PC-3 (cell line): ENCODE measurements around the gene IGDCC3. TPM values are rescaled to one million over a fixed set of nuclear protein-coding genes. Genes with fewer than 3 reads are reported as not detected.

Experiments
- ATAC-seq: fragments of 200-7000 bp; cut with Tn5 transposase; 2 replicates; pipeline ENCODE4 v1.9.1; 2020; ENCODE audit warnings: mild to moderate bottlenecking, moderate library complexity
- BruUV-seq: library from RNA; stranded (reverse); fragments of 400-500 nt; replicated peaks from 2 replicates; lab custom pipeline; 2021; lab: Mats Ljungman, UMichigan
- CTCF ChIA-PET: fragments of 300-600 bp; sonication (Branson Sonifier 250); formaldehyde crosslinking; loops from one replicate; lab custom pipeline; 2022; ENCODE audit warnings: antibody characterized with exemption; lab: Charles Lee
- POLR2A ChIA-PET: fragments of 300-600 bp; sonication (Branson Sonifier 250); formaldehyde crosslinking; loops from one replicate; lab custom pipeline; 2022; ENCODE audit warnings: antibody characterized with exemption; ENCODE audit not compliant: unreplicated experiment; lab: Charles Lee
- DNase-seq: peaks from one replicate; pipeline ENCODE4 v3.0.0-alpha.2; 2015
- H2AFZ ChIP-seq: fragments of 300-600 bp; sonication (generic); 2 replicates; pipeline ENCODE4 v1.6.0; 2016; ENCODE audit warnings: antibody characterized with exemption, low read length
- H3F3A ChIP-seq: fragments of 300-600 bp; sonication (generic); one replicate; pipeline ENCODE4 v1.6.0; 2017; ENCODE audit warnings: antibody characterized with exemption, low read length, control low read depth, mild to moderate bottlenecking; ENCODE audit not compliant: unreplicated experiment
- H3K27ac ChIP-seq: fragments of 300-600 bp; sonication (generic); 2 replicates; pipeline ENCODE4 v1.5.1; 2016; ENCODE audit warnings: mild to moderate bottlenecking, low read length
- H3K27me3 ChIP-seq: fragments of 300-600 bp; sonication (generic); 2 replicates; pipeline ENCODE4 v1.6.1; 2016; ENCODE audit warnings: low read length, mixed read lengths
- H3K36me3 ChIP-seq: fragments of 300-600 bp; sonication (generic); 2 replicates; pipeline ENCODE4 v1.6.1; 2016; ENCODE audit warnings: low read depth, mixed run types, low read length, mixed read lengths
- H3K4me1 ChIP-seq: fragments of 300-600 bp; sonication (generic); 2 replicates; pipeline ENCODE4 v1.5.1; 2016; ENCODE audit warnings: low read length; ENCODE audit not compliant: insufficient read depth
- H3K4me2 ChIP-seq: fragments of 300-600 bp; sonication (generic); 2 replicates; pipeline ENCODE4 v1.6.0; 2016; ENCODE audit warnings: low read length
- H3K4me3 ChIP-seq: fragments of 300-600 bp; sonication (generic); 2 replicates; pipeline ENCODE4 v1.5.1; 2016; ENCODE audit warnings: mild to moderate bottlenecking, low read length, mixed read lengths
- H3K79me2 ChIP-seq: fragments of 300-600 bp; sonication (generic); 2 replicates; pipeline ENCODE4 v1.6.1; 2017; ENCODE audit warnings: low read length, mixed read lengths
- H3K9ac ChIP-seq: fragments of 300-600 bp; sonication (generic); 2 replicates; pipeline ENCODE4 v1.6.0; 2016; ENCODE audit warnings: mild to moderate bottlenecking, low read length
- H3K9me2 ChIP-seq: fragments of 300-600 bp; sonication (generic); replicated peaks from 2 replicates; pipeline ENCODE4 v1.6.1; 2016; ENCODE audit warnings: mixed run types, low read length, mixed read lengths
- H3K9me3 ChIP-seq: fragments of 300-600 bp; sonication (generic); 2 replicates; pipeline ENCODE4 v1.6.1; 2016; ENCODE audit warnings: low read length, mixed read lengths
- H4K20me1 ChIP-seq: fragments of 300-600 bp; sonication (generic); 2 replicates; pipeline ENCODE4 v1.6.1; 2016; ENCODE audit warnings: low read length, mixed read lengths
- EZH2 ChIP-seq: fragments of 300-600 bp; sonication (generic); IDR thresholded peaks from one replicate; pipeline ENCODE4 v1.6.1; 2017; ENCODE audit warnings: antibody characterized with exemption, mild to moderate bottlenecking, low read length; ENCODE audit not compliant: unreplicated experiment
- EZH2phosphoT487 ChIP-seq: fragments of 300-600 bp; sonication (generic); IDR thresholded peaks from 2 replicates; pipeline ENCODE4 v1.6.1; 2018; ENCODE audit warnings: mild to moderate bottlenecking, antibody characterized with exemption, low read length, borderline replicate concordance
- intact Hi-C: fragments of 100-400 bp; cut with micrococcal nuclease; formaldehyde crosslinking; loops from 2 replicates; pipeline ENCODE4 v1.9.0; 2023
- total RNA-seq: library from RNA; depleted of rRNA; stranded (reverse); fragments of >200 nt; gene quantifications from 2 replicates; pipeline ENCODE4 v1.2.3, GENCODE V29; 2014
- TF ChIP-seq, protein P1 (sequence below): fragments of 300-600 bp; sonication (generic); conservative IDR thresholded peaks from 2 replicates; pipeline ENCODE4 v1.5.1; 2017; ENCODE audit warnings: antibody characterized with exemption, low read depth, mild to moderate bottlenecking, low read length

Gene IGDCC3
- total RNA-seq, 1 experiment from 2014 or later = not detected

DNA sequence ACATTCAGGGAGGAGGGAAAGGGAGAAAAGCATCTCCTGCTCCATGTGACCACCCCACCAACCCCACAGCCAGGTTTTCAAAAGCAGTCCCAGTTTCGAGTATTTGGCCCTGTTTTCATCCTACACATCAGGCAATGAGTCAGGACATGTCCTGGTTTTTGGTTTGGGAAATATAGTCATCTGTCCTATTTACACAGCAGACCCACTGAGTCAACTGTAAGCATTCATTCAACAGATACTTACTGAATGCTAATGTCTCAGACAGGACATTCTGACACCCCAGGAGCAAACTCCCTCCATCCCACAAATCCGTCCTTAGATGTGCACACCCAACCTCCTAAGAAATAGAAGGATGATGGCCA is 32.9 kb downstream of the IGDCC3 start:
- BruUV-seq = no TSS peak
- H3K9ac ChIP-seq = no peak overlapping the region
- H3K27ac ChIP-seq = no peak overlapping the region
- H3K36me3 ChIP-seq = no peaks in the 10 kb centered on the region
- H3K4me2 ChIP-seq = no peak overlapping the region
- no peak for ATAC-seq
- TF ChIP-seq EZH2 = no peak
- TF ChIP-seq, protein P1, sequence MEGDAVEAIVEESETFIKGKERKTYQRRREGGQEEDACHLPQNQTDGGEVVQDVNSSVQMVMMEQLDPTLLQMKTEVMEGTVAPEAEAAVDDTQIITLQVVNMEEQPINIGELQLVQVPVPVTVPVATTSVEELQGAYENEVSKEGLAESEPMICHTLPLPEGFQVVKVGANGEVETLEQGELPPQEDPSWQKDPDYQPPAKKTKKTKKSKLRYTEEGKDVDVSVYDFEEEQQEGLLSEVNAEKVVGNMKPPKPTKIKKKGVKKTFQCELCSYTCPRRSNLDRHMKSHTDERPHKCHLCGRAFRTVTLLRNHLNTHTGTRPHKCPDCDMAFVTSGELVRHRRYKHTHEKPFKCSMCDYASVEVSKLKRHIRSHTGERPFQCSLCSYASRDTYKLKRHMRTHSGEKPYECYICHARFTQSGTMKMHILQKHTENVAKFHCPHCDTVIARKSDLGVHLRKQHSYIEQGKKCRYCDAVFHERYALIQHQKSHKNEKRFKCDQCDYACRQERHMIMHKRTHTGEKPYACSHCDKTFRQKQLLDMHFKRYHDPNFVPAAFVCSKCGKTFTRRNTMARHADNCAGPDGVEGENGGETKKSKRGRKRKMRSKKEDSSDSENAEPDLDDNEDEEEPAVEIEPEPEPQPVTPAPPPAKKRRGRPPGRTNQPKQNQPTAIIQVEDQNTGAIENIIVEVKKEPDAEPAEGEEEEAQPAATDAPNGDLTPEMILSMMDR = no peak
- TF ChIP-seq EZH2phosphoT487 = no peak
- POLR2A ChIA-PET = no interaction called here
- CTCF ChIA-PET = no interaction called here
- H3K4me3 ChIP-seq = no peak overlapping the region
- H2AFZ ChIP-seq = no peak overlapping the region
- intact Hi-C loops = no loop called here
- H3K4me1 ChIP-seq = no peaks in the 10 kb centered on the region
- H3K9me3 ChIP-seq = no peaks in the 10 kb centered on the region
- H3F3A ChIP-seq = no peaks in the 10 kb centered on the region
- H3K9me2 ChIP-seq = no peaks in the 10 kb centered on the region
- H4K20me1 ChIP-seq = no peaks in the 10 kb centered on the region
- DNase-seq = peak; percentile 11
- no peaks in the 10 kb centered on the region for H3K79me2 ChIP-seq
- H3K27me3 ChIP-seq = no peaks in the 10 kb centered on the region

DNA sequence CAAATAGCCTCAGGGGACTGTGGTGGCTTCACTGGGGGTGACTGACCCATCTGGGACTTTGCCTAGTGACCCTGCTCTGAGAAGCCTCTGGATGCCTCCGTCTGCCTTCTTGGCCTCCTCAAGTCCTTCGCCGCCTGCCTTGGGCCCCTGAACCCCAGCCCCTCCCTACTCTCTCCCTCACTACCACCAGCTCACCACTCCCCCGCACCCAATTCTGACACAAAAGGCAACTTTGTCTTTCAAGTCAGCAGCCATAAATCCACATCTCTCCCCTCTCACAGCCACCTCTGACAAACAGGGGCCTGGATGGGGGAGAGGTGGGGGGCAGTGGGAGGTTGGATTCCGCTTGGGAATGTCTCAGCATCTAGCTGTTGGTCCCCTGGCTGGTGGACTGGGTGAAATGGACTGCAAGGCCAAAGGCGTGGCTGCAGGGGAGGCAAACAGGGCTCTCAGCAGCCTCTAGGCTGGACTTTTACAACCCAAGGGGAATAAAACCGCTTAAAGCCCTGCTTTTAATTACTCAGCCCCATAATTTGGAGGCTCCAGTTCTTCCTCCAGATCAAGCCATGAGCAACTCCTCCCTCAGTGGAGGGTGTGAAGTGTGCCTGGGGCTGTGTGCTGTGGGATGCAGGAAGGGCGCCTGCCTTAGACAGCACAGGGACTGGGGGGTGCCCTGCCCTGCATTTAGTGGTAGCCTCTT is 33.4 kb downstream of the IGDCC3 start:
- no peak for ATAC-seq
- intact Hi-C loops = no loop called here

More for the DNA sequence above, 33.4 kb downstream of the IGDCC3 start:
- Histone ChIP-seq H2AFZ (no peak overlapping the region), H3K79me2 (no peaks in the 10 kb centered on the region), H3K4me2 (no peak overlapping the region), H3K4me1 (no peaks in the 10 kb centered on the region), H3K27me3 (no peaks in the 10 kb centered on the region), H4K20me1 (no peaks in the 10 kb centered on the region), H3F3A (no peaks in the 10 kb centered on the region), H3K9ac (no peak overlapping the region), H3K4me3 (no peak overlapping the region), H3K36me3 (no peaks in the 10 kb centered on the region), H3K27ac (no peak overlapping the region), H3K9me3 (no peaks in the 10 kb centered on the region), H3K9me2 (no peaks in the 10 kb centered on the region)
- no peak for DNase-seq
- BruUV-seq = no TSS peak
- TF ChIP-seq, protein P1 = no peak
- TF ChIP-seq EZH2 (no peak), EZH2phosphoT487 (no peak)
- POLR2A ChIA-PET = no interaction called here
- CTCF ChIA-PET = no interaction called here
